HG02571 (cell line): ENCODE measurements around the gene PPM1F.
A peak's percentile ranks its signal among the peaks of the same experiment; 100 is the strongest.
"Not testable (repeated sequence)": the region's sequence is repeated elsewhere in the genome, so short reads cannot be mapped to it uniquely, and the experiment has no call there.

ENCODE experiments used
- ATAC-seq: cut with Tn5 transposase; IDR thresholded peaks from one replicate; pipeline ENCODE4 v1.9.1; 2021; ENCODE audit warnings: mild to moderate bottlenecking, moderate library complexity; ENCODE audit not compliant: unreplicated experiment

PPM1F gene

DNA sequence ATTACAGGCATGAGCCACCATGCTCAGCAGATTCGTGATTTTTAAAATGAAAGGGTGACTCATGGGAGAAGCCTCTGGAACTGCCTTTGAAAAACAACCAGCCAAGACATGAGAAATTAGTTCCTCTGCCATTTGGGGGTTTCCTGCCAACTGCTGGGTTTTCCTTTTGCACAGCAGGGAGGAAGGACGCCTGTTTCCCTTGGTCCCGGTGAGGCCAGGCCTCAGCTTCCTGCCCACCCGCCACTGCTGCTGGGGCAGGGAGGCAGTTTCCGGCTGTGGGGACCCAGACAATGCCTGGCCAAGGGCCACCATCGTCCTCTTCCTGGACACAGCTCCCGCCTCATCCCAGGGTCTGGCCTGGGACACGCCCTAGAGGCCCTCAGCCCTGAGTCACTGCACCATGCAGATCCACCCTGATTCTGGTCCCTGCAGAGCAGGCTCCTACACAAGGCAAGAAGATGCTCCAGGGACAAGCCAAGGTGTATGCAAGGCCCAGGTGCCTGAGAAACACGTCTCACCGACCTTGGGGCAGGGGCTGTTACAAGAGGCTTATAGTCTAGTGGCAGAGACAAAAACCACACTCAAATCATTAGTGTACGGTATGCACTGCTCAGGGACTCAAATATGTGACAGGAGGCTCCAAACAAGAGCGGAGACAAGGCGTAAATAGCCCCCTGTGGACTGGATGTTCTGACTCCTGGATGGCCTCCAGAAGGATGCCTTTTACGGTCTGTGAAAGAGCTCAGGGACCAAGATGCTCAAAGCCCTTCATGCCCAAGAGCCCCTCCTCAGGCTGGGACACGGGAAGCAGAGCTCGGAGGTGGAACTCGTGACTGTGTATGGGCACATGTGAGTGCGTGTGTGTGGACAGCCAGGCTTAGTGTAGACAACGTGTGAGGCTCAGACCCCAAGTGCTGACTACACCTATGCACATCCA, 10.0 kb downstream of the PPM1F start:
- no peak for ATAC-seq

DNA sequence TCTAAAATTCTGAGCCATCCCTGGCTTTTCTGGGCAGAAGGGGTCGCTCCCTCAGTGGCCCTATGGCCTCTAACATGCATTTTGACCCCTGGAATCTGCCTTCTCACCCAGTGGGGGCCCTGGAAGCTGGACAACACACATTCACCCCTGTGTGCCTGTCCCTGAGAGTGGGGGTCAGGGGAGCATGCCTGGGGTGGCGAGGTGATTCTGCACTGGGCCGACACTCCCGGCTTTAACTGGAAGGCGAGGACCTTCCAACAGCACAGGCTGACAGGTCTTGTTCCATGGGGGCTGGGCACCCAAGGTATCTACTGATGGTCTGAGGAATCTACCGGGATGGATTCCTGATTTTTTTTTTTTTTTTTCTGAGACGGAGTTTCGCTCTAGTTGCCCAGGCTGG, 10.7 kb downstream of the PPM1F start:
- ATAC-seq, result no peak

DNA sequence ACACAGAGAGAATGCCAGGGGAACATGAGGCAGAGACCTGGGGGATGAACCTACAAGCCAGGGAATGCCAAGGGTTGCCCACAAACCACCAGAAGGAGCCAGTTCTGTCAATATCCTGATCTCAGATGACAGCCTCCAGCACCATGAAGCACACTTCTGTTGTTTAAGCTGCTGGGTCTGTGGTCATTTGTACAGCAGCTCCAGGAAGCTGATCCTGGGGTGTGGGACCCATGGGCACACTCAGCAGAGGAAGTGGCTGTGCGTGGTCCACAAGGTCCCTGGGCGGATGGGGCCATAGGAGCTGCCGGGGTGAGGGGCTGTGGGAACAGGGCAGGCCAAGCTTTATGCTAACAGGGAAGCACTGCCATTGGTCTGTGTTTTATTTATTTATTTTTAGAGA, 12.1 kb downstream of the PPM1F start:
- no peak for ATAC-seq

DNA sequence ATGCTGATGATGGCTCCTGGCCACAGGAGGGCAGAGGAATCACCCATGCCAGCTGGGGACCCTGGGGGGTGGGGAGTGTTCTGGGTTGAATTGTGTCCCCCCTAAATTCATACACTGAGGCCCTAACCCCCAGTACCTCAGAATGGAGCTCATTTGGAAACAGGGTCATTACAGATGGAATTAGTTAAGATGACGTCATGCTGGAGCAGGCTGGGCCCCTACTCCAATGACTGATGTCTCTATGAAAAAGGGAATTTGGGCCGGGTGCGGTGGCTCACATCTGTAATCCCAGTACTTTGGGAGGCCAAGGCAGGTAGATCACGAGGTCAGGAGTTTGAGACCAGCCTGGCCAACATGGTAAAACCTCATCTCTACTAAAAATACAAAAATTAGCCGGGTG, 12.7 kb downstream of the PPM1F start:
- not testable (repeated sequence) for ATAC-seq

DNA sequence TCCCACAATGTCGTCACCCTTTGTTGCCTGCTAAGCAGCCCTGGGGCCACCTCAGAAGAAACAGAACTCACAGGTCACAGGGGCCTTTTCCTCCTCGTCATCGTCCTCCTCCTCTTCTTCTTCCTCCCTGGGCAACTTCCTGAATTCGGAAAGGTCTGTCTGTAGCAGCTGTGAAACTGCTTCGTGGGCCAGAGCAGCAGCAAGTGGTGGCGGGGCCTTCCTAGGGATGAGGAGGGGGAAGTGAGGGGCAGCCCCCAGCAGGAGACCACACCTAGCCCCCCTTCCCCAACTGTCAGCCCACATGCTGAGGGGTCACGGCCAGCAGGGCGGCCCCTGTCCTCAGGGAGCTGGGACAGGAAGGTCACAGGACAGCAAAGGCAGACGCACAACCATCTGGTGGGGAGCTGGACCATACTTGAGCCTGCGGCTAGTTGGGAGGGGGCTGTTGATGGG, 13.2 kb downstream of the PPM1F start:
- ATAC-seq, result no peak

DNA sequence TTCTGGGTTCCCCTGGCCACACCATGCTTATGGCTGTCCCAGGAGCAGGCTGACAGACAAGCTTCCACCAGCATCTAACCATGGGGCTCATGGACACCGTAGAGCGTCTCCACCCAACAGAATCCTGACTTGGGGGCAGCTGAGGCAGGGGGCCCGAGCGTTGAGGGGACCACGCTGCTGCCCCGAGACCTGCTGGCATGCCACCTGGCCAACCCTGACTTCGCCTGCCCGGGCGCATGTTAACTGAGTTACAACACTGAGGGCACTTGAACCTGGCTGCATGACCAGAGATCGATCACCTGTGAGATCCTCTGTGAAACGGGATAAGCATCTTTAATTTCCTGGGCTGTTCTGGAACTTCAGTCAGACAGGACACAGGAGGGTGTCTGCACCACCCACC, 13.7 kb downstream of the PPM1F start:
- ATAC-seq, result no peak

DNA sequence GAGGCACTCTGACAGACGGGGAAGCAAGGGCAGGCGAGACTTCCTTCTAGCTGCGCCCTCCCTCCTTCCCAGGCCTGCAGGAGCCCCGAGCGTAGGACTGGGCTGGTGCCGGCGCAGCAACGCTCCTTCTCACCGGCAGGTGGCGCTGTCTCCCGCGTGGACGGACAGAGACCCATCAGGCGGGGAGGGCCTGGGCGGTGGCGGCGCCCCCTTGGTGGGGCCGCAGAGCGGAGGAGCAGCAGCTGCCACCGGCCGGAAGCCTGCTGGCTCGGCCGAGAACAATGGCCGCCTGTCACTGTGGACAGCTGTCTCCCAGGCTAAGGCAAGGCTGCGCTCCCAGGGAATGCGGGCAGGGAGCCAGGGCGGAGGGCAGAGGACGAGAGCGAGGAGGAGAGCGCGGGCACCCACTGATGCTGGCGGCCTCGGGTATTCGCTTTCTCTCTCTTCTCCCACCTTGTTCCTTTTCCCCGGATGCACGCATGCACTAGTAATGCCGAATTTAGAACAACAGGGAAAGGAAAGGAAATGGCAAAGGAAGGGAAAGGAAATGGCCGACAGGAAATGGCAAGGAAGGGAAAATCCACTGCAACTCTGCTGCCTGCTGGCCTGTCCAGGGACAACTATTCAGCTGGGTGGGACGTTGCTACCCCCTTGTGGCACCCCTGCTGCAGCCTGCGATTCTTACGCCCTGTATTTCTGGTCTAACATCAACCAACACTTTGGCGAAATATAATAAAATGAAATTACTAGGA, 14.4 kb downstream of the PPM1F start:
- peak; percentile 73 for ATAC-seq

DNA sequence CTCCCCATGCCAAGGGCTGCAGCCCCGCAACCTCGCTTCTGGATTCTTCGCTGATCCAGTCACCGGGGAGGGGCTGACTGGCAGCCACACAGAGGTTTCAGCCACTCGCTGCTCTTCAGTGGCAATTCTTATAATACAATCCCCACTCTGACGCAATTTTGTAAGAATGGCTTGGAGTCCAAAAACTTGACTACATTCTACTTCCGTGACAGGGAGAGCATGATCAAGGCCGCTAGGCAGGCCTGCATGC, 14.9 kb downstream of the PPM1F start:
- ATAC-seq, result no peak

DNA sequence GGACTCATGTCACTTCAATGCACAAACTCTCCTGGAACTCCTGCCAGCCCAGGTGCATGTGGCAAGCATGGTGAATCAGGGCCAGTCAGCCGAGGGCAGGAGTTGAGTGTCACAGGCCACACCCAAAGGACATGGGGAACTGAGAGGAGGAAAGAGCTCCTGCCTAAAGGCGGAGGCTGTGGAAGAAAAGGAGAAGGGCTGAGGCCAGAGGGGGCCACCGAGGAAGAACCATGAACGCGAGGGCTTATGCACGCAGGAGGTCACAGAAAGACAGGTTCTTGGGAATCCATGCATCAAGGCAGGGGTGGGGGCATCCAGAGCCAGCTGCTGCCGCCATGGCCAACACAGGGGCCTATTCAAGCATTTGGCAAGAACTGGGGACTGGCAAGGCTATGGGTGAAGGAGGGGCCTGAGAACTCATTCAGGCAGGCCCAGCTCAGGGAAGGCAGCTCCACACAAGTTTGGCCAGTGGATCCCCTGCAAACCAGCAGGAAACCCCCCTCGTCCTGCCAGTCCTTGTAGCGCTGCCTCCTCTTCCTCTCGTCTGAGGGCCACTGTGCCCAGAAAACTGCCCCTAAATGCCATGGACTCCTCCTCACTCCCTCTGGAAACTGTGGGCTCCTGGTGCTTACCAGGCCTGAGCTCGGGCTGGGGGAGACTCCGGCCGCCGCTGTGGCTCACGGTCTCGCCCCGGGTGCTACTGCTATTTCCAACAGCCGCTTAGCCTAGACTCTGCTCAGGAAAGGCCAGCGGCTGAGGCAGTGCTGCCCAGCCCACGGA, 15.4 kb downstream of the PPM1F start:
- no peak for ATAC-seq

DNA sequence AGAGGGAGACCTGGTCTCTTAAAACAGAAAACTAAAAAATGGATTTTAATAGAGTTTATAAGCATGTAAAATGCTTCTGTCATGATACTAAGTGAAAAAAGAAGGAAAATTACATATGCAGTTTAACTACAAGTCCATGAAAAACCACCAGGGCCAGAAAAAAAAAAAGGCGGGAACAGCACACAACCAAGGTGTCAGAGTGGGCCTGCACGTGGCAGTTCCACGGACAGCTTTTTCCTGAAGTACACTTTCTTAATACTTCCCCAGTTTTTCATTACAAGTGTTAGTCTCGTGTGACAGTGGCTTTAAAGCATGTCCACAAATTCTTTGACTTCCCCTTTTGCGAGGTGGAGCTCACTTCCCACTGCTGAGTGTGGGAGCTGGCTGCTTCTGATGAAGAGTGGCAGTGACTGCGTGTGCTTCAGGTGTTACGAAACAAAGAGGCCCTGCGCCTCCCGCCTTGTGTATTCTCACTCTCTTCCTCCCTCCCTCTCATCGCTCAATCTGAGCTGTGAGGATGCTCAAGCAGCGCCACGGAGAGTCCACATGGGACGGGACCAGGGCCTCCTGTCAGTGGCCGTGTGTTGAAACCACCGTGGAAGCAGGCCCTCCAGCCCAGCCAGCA, 16.4 kb downstream of the PPM1F start:
- no peak for ATAC-seq

DNA sequence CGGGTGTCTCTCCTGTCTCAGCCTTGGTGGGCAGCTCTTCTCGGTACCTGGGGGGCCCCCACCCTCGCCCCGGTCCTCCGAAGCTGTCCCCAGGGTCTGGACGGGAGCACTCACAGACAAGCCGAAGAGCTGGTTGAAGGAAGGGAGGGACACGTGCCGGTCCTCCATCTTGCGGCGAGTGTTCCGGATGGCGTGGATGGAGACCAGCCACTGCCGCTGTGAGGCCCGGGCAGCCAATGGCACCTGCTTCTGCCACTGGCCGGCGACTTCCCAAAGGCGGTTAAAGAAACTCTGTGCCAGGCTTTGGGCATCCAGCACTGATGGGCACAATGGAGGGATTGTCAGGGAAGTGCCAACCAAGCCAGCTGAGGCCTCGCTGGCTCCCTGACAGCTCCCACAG, 18.7 kb downstream of the PPM1F start:
- ATAC-seq, result no peak

DNA sequence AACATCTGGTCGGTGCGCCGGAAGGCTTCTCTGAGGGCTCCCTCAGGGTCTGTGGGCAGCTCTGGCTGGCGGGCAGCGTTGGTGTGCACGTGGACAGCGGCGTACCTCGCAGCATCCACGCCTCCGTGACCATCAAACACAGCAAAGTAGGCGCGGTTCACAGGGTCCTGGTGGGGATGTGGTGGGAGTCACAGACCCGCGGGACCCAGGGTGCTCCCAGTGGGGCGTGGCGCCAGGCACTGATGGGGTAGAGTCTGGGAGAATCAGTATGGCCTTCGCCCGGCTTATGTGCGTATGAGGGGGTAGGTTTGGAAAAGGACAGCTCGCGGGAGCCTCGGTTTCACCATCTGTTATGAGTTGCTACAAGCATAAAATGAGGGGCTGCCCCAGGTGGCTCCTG, 19.2 kb downstream of the PPM1F start:
- ATAC-seq, result no peak

DNA sequence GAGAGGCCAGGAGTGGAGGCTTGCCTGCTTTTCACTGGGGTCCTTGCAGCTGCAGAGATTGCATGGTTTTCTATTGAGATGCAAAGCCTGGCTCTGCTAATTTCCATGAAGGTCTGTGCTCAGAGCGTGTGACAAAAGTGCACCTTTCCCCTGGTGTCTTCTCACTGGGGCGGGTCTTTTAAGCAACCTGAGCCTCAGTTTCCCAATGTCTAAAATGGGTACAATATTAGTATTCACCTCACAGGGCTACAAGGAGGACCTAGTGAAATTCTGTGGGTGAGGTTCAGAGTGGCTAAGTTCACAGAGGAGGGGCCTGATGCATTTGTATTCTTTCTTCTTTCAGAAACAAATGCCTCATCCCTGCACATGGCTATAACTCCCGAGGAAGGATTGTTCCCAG, 20.3 kb downstream of the PPM1F start:
- no peak for ATAC-seq

DNA sequence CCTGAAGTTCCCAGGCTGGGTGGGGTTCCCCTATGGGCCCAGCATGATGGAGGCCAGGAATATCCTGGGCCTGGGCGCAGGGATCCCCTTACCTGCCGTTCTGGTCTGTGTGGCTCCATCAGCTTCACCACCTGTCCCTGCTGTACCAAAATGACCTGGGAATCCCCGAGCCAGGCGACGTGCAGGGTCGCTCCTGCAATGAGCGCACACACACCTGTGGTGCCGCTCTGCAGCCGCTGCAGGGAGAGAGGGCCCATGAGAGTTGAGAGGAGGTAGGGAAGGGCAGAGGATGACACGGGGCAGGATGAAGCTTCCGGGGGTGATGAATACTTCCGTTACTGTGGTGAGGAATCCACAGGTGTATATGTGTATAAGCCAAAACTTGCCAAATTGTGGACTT, 21.6 kb downstream of the PPM1F start:
- no peak for ATAC-seq

DNA sequence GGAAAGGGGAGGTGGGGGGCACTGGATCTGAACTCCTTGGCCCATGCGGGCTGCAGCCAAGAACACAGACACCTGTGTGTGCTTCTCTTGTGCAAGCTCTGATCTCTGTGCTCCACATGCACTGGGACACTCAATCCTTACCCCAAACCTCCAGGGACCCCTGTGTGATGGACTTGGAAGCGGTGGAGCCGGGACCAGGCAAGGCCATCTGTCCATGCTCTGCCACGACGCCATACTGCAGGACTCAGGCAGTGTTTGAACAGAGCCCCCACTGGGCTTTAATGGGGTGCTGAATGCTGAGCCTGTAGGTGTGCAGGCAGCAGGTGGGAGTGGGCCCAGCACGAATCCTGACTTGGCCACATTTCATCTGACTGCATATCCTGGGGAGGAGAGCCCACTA, 23.4 kb downstream of the PPM1F start:
- no peak for ATAC-seq

DNA sequence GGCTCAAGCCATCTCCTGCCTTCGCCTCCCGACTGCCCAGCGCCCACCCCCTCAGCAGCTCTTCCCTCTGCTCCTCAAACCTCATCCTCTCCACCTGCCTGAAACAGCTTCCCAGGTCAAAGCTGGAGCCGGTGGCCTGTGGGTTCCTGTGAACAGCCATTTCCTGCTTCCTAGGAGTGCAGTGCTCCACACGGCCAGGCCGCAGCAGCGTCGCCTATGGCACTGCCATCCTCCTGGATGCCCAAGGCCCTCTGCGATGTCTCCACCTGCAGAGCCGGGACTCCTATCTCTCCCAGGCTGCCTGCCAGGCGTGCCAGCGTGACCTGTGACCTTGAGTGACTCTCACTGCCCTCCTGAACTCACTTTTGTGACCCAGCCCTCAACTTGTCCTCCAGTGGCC, 24.6 kb downstream of the PPM1F start:
- no peak for ATAC-seq

DNA sequence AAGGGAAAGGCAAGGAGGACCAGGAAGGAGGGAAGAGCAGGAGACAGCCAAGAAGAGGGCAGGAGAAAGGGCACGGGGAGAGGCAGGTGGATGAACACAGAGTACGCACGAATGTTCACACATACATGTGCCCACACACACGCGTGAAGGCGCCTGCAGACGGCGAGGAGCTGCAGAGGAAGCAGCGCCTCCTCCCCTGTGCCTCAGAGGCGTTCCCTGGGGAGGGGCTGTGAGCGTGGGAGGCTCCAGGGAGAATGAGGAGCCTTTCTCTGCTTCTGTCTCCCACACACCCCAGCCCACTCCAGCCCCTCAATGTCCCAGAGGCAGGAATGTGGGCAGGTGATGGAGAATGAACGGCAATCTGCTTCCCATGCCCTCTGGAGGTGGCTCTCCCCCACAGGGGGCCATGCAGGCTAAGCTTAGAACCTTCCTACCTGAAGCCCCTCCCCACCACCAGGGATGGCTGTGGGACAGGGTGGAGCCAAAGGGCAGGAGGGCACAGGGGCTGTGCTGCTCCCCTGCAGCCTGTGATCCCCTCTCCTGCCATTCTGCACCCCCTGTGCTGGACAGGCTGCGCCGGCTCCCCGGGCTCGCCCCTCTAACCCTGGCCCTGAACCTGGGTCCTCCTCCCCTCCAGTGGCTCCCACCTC, 25.3 kb downstream of the PPM1F start:
- no peak for ATAC-seq

DNA sequence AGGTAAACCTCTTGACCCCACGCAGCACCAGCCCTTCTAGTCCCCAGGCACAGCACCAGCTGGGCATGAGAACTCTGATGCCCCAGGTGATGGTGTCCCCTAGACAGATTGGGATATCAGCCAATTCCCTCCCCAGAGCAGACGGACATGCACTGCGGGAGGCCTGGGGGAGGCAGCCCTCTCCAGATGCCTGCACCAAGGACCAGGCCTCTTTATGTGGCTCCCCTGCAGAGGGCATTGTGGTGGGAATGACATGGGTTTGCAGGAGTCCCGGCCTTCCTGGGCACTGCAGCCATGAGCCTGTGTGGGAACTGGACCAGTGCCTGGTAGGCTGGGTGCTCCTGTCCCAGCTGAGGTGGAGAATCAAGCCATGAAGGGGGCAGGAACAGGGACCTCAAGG, 25.9 kb downstream of the PPM1F start:
- ATAC-seq, result no peak

DNA sequence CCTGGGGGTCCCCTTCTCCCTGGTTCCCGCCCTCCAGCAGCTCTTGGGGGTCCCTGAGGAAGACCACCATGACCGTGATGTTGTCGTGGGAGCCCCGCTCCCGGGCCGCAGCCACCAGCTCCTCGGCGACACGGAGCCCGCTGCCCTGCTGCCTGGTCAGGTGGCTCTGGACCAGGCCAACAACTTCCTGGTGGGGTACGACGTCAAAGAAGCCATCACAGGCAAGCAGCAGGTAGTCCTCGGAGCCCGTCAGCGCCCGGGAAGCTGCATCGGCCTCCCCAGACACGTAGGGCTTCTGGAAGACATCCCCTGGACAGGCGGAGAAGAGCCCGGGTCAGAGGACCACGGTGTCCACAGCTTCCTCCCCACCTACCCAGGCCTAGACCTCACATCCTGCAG, 29.5 kb downstream of the PPM1F start:
- no peak for ATAC-seq

DNA sequence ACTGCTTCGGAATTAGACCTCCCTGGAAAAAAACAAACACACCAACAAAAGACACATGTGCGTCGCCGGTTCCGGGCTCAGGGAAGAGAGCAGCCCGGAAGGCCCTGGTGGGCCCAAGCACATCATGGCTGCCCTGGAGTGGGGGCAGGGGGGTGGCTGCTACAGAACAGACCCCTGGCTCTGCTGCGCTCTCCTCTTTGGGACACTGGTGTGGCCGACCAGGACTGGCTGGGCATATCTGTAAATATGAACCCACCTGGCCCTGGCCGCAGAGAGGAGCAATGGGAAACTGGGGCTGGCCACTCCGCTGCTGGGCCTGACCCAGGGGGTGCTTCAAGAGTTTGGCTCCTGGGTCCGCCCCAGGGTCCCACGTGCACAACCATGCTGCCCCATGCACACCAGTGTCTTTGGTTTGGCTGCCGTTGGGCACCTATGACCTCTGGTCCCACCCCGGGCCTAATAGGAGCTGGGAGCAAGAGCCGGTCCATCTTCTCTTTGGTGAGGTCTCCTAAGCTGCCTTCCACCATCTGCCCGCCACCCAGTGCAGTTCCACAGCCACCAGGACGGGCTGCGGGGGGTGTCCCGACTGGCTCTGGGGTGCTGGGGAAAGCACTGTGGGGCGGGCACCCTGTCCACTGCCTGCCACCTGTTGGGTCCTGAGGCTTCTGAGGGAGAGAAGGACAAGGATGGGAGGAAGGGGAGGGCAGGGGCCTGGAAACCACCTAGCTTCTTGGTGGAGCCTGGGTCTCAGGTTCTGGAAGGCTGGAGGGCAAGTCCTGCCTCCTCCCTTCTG, 30.1 kb downstream of the PPM1F start:
- ATAC-seq, result no peak
